ENCODE results near the gene ST6GALNAC3. TPM values are rescaled to one million over a fixed set of nuclear protein-coding genes. Genes with fewer than 3 reads are reported as not detected.
"Not testable (repeated sequence)": the region's sequence is repeated elsewhere in the genome, so short reads cannot be mapped to it uniquely, and the experiment has no call there.

Gene ST6GALNAC3
- total RNA-seq, 4 donors from 2014 or later: 1.00 to 5.7 (median 1.9) TPM; not detected in 1

DNA sequence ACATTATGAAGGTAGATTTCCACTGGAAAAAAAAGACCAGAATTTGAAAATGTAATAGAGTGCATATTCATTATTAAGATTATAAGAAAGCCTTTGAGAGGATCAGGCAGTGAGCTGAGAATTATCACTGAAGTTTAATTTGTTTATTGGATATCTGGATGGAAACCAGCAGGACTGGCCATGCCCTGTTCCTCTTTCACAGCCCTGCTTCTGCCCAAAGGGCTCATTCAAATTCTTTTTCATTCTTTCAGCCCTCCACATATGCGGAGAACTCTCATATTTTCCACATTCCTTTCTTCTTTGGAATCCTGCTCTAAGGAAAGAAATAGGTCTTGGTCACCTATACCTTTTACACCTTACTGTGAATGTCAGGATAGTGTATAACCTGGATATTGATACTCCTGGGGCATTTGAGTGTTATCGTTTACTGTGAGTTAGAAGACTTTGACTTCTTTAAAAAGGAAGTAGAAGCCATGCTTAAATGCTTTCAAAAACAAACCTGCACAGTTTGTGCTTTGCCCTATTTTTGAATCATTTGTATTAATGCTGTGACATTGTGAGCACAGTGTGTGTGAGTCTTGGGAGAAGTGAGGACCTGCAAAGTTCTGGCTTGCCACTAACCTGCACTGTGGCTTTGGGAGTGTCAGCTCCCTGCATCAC lies 35.5 kb downstream of the ST6GALNAC3 start:
- intact Hi-C loops (cut with DNase I; ENCODE audit: low total_unique reads) (no loop called here), in situ Hi-C loops (cut with MboI; ENCODE audit: low pct_ligation_motif_present in 1 of 4, low pct_unique_long_range_greater_than_20kb in 1 of 4, low sequenced_read_pairs in 3 of 4) (no loop called here)
- H3K4me3 ChIP-seq: no peak overlapping the region
- H3K9me3 ChIP-seq: no peaks in the 10 kb centered on the region
- DNase-seq: no peak
- H3K36me3 ChIP-seq: no peaks in the 10 kb centered on the region
- no peaks in the 10 kb centered on the region for H3K27me3 ChIP-seq
- TF ChIP-seq EP300 (IDR thresholded peaks at IDR 0.05; ENCODE audit: low read depth): no peak
- TF ChIP-seq POLR2A (IDR thresholded peaks at IDR 0.05): no peak
- no peak for TF ChIP-seq POLR2AphosphoS5 (IDR thresholded peaks at IDR 0.05)
- TF ChIP-seq, protein P1, sequence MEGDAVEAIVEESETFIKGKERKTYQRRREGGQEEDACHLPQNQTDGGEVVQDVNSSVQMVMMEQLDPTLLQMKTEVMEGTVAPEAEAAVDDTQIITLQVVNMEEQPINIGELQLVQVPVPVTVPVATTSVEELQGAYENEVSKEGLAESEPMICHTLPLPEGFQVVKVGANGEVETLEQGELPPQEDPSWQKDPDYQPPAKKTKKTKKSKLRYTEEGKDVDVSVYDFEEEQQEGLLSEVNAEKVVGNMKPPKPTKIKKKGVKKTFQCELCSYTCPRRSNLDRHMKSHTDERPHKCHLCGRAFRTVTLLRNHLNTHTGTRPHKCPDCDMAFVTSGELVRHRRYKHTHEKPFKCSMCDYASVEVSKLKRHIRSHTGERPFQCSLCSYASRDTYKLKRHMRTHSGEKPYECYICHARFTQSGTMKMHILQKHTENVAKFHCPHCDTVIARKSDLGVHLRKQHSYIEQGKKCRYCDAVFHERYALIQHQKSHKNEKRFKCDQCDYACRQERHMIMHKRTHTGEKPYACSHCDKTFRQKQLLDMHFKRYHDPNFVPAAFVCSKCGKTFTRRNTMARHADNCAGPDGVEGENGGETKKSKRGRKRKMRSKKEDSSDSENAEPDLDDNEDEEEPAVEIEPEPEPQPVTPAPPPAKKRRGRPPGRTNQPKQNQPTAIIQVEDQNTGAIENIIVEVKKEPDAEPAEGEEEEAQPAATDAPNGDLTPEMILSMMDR (IDR thresholded peaks at IDR 0.05): no peak
- WGBS, 2 donors (ENCODE audit: low coverage in 1 of 2): 44 to 90% methylated on average over 1 to 2 of the region's 2 CpGs
- no peaks in the 10 kb centered on the region for H3K4me1 ChIP-seq
- no peak overlapping the region for H3K27ac ChIP-seq

DNA sequence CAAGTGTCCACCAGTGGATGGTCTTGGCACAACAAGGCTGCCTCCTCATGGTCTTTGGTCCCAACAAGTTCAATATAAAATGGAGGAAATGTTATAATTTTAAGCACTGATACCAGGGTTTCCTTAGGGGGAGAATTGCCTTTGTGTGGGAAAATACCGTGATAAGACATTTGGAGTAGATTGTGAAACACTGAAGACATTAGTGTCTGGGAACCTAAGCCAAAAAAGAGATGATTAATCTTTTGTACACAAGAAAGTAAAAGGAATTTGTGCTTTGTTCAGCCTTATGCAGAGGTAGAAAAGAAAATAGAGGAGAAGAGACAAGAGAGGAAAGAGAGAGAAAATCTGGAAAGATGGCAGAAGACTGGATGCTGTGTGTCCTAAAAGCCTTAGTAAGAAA lies 36.1 kb downstream of the ST6GALNAC3 start:
- WGBS, 2 donors (ENCODE audit: low coverage in 1 of 2): 73 to 81% methylated on average over 1 of the region's 1 CpG
- H3K9me3 ChIP-seq: no peaks in the 10 kb centered on the region
- in situ Hi-C loops (cut with MboI; ENCODE audit: low pct_ligation_motif_present in 1 of 4, low pct_unique_long_range_greater_than_20kb in 1 of 4, low sequenced_read_pairs in 3 of 4) (no loop called here), intact Hi-C loops (cut with DNase I; ENCODE audit: low total_unique reads) (no loop called here)
- no peaks in the 10 kb centered on the region for H3K36me3 ChIP-seq
- H3K27me3 ChIP-seq: no peaks in the 10 kb centered on the region
- H3K27ac ChIP-seq: no peak overlapping the region
- no peaks in the 10 kb centered on the region for H3K4me1 ChIP-seq
- no peak for DNase-seq
- TF ChIP-seq, protein P1 (IDR thresholded peaks at IDR 0.05): no peak
- TF ChIP-seq EP300 (IDR thresholded peaks at IDR 0.05; ENCODE audit: low read depth) (no peak), POLR2AphosphoS5 (IDR thresholded peaks at IDR 0.05) (no peak), POLR2A (IDR thresholded peaks at IDR 0.05) (no peak)
- H3K4me3 ChIP-seq: no peak overlapping the region

DNA sequence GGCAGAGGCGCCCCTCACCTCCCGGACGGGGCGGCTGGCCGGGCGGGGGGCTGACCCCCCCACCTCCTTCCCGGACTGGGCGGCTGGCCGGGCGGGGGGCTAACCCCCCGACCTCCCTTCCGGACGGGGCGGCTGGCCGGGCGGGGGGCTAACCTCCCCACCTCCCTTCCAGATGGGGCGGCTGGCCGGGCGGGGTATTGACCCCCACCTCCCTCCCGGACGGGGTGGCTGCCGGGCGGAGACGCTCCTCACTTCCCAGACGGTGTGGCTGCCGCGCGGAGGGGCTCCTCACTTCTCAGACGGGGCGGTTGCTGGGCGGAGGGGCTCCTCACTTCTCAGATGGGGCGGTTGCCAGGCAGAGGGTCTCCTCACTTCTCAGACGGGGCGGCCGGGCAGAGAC lies 37.8 kb downstream of the ST6GALNAC3 start:
- no CpG with 5 or more reads among the region's 35 CpGs for WGBS, 2 donors (ENCODE audit: low coverage in 1 of 2)
- in situ Hi-C loops (cut with MboI; ENCODE audit: low pct_ligation_motif_present in 1 of 4, low pct_unique_long_range_greater_than_20kb in 1 of 4, low sequenced_read_pairs in 3 of 4): not testable (repeated sequence)

GRCh38 chr1:76113446-76113845 lies 38.9 kb downstream of the ST6GALNAC3 start:
- Histone ChIP-seq H3K4me3 (no peak overlapping the region), H3K4me1 (no peaks in the 10 kb centered on the region), H3K27me3 (no peaks in the 10 kb centered on the region), H3K27ac (no peak overlapping the region), H3K36me3 (no peaks in the 10 kb centered on the region), H3K9me3 (no peaks in the 10 kb centered on the region)
- intact Hi-C loops (cut with DNase I; ENCODE audit: low total_unique reads) (no loop called here), in situ Hi-C loops (cut with MboI; ENCODE audit: low pct_ligation_motif_present in 1 of 4, low pct_unique_long_range_greater_than_20kb in 1 of 4, low sequenced_read_pairs in 3 of 4) (no loop called here)
- no peak for DNase-seq
- TF ChIP-seq, protein P1 (IDR thresholded peaks at IDR 0.05): no peak
- TF ChIP-seq POLR2A (IDR thresholded peaks at IDR 0.05): no peak

More for the DNA sequence above, 37.8 kb downstream of the ST6GALNAC3 start:
- intact Hi-C loops (cut with DNase I; ENCODE audit: low total_unique reads); H3K4me1 ChIP-seq; H3K4me3 ChIP-seq; H3K27me3 ChIP-seq; H3K36me3 ChIP-seq; DNase-seq; H3K27ac ChIP-seq; H3K9me3 ChIP-seq: not testable (repeated sequence)

GRCh38 chr1:76115171-76115570 lies 40.6 kb downstream of the ST6GALNAC3 start:
- intact Hi-C loops (cut with DNase I; ENCODE audit: low total_unique reads) (no loop called here), in situ Hi-C loops (cut with MboI; ENCODE audit: low pct_ligation_motif_present in 1 of 4, low pct_unique_long_range_greater_than_20kb in 1 of 4, low sequenced_read_pairs in 3 of 4) (no loop called here)
- 80 to 90% methylated on average over 1 to 2 of the region's 2 CpGs for WGBS, 2 donors (ENCODE audit: low coverage in 1 of 2)

More at GRCh38 chr1:76115171-76115570, 40.6 kb downstream of the ST6GALNAC3 start:
- no peaks in the 10 kb centered on the region for H3K27me3 ChIP-seq
- no peaks in the 10 kb centered on the region for H3K9me3 ChIP-seq
- no peak overlapping the region for H3K4me3 ChIP-seq
- H3K27ac ChIP-seq: no peak overlapping the region
- no peak for DNase-seq
- H3K4me1 ChIP-seq: no peaks in the 10 kb centered on the region
- no peaks in the 10 kb centered on the region for H3K36me3 ChIP-seq
- TF ChIP-seq, protein P1 (IDR thresholded peaks at IDR 0.05): no peak
- no peak for TF ChIP-seq POLR2A (IDR thresholded peaks at IDR 0.05)
- TF ChIP-seq EP300 (IDR thresholded peaks at IDR 0.05; ENCODE audit: low read depth): no peak
- no peak for TF ChIP-seq POLR2AphosphoS5 (IDR thresholded peaks at IDR 0.05)
